Progenitor cell of endocrine pancreas (in vitro differentiated cells): ENCODE data around the gene STAC3. TPM values are rescaled to one million over a fixed set of nuclear protein-coding genes. Genes with fewer than 3 reads are reported as not detected.
A peak's percentile ranks its signal among the peaks of the same experiment; 100 is the strongest.

Experiments
- DNase-seq: peaks from one replicate; pipeline ENCODE4 v3.0.0; 2021; ENCODE audit warnings: low spot score; ENCODE audit not compliant: unreplicated experiment
- H3K27ac Mint-ChIP-seq: 2 replicates; pipeline ENCODE4 v1.8.0; 2021; ENCODE audit warnings: mild to moderate bottlenecking, moderate library complexity, mixed read lengths
- H3K27me3 Mint-ChIP-seq: 2 replicates; pipeline ENCODE4 v1.8.0; 2021; ENCODE audit warnings: mixed read lengths
- H3K36me3 Mint-ChIP-seq: 2 replicates; pipeline ENCODE4 v1.8.0; 2022; ENCODE audit warnings: mixed read lengths; ENCODE audit not compliant: insufficient read depth
- H3K4me1 Mint-ChIP-seq: 2 replicates; pipeline ENCODE4 v1.8.0; 2021; ENCODE audit warnings: low read depth, mixed read lengths
- H3K4me3 Mint-ChIP-seq: 2 replicates; pipeline ENCODE4 v1.8.0; 2021; ENCODE audit warnings: low read depth, mild to moderate bottlenecking, moderate library complexity, mixed read lengths
- H3K9me3 Mint-ChIP-seq: 2 replicates; pipeline ENCODE4 v1.8.0; 2021; ENCODE audit warnings: low read depth, mixed read lengths
- CTCF ChIP-seq: fragments of 200-600 bp; sonication (generic); IDR thresholded peaks from one replicate; pipeline ENCODE4 v1.5.0; 2021; ENCODE audit warnings: antibody characterized with exemption, mild to moderate bottlenecking; ENCODE audit not compliant: unreplicated experiment
- total RNA-seq: library from RNA; stranded (reverse); gene quantifications from 2 replicates; pipeline ENCODE4 v1.2.1, GENCODE V29; 2021

Gene STAC3
- total RNA-seq, 1 donor from 2014 or later = 6.0 TPM

GRCh38 chr12:57216014-57216911, 34.7 kb downstream of the STAC3 start, which contains the start of gene NXPH4:
TSS of gene NXPH4 (plus strand) at chr12:57216794. CDS start at chr12:57216970, 176 bp downstream.
- Mint-ChIP-seq H3K9me3 (no peaks in the 10 kb centered on the region), H3K36me3 (peaks cover 2% of the 10 kb centered on the region)

GRCh38 chr12:57215668-57216013, 35.3 kb downstream of the STAC3 start:
- no peak for TF ChIP-seq CTCF
- H3K27ac Mint-ChIP-seq = peak overlapping the region; percentile 47
- peaks cover 38% of the 10 kb centered on the region for H3K4me1 Mint-ChIP-seq
- peaks cover 2% of the 10 kb centered on the region for H3K36me3 Mint-ChIP-seq
- peak overlapping the region; percentile 9 for H3K4me3 Mint-ChIP-seq
- no peaks in the 10 kb centered on the region for H3K9me3 Mint-ChIP-seq
- DNase-seq = no peak
- peaks cover 60% of the 10 kb centered on the region for H3K27me3 Mint-ChIP-seq

More at GRCh38 chr12:57216014-57216911, 34.7 kb downstream of the STAC3 start, which contains the start of gene NXPH4:
- Mint-ChIP-seq H3K4me3 (peak within 1 kb of the TSS; percentile 70), H3K27ac (peak within 1 kb of the TSS; percentile 91), H3K4me1 (peaks cover 40% of the 10 kb centered on the region), H3K27me3 (peaks cover 66% of the 10 kb centered on the region)
- TF ChIP-seq CTCF = no peak
- no peak for DNase-seq

DNA sequence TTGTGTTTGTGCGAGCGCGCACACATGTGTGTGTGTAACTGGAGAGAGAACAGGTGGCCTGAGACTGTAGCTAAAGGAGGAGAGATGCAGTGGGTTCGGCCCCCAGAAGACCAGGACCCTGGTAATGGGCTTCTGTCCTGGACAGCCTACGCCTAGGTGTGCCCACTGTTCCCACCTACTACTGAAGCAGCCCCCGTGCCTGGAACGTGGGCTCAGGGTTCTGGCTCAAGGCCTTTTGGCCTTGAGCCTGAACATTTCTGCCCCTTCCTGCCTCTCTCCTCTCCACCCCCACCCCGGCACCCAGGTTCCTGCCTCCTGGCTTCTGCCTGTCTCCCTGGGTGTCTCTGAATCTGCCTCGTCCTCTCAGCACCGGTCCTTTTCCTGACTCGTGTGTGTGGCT, 35.9 kb downstream of the STAC3 start:
- H3K27ac Mint-ChIP-seq = peak overlapping the region; percentile 47
- peaks cover 2% of the 10 kb centered on the region for H3K36me3 Mint-ChIP-seq
- peaks cover 37% of the 10 kb centered on the region for H3K4me1 Mint-ChIP-seq
- no peak overlapping the region for H3K4me3 Mint-ChIP-seq
- H3K9me3 Mint-ChIP-seq = no peaks in the 10 kb centered on the region
- no peak for TF ChIP-seq CTCF
- peaks cover 57% of the 10 kb centered on the region for H3K27me3 Mint-ChIP-seq
- DNase-seq = no peak

- H3K9me3 Mint-ChIP-seq = no peaks in the 10 kb centered on the region
- H3K4me1 Mint-ChIP-seq = peaks cover 32% of the 10 kb centered on the region
- H3K4me3 Mint-ChIP-seq = peak overlapping the region; percentile 32
- TF ChIP-seq CTCF = peak; percentile 84
- peak overlapping the region; percentile 86 for H3K27ac Mint-ChIP-seq
- peaks cover 51% of the 10 kb centered on the region for H3K27me3 Mint-ChIP-seq
- peaks cover 4% of the 10 kb centered on the region for H3K36me3 Mint-ChIP-seq
- DNase-seq = peak; percentile 55
Measured at GRCh38 chr12:57214398-57214781, 36.6 kb downstream of the STAC3 start.

GRCh38 chr12:57213763-57214397, 37.1 kb downstream of the STAC3 start:
- Mint-ChIP-seq H3K9me3 (no peaks in the 10 kb centered on the region), H3K27me3 (peaks cover 46% of the 10 kb centered on the region), H3K27ac (peak overlapping the region; percentile 86), H3K36me3 (peaks cover 6% of the 10 kb centered on the region), H3K4me1 (peaks cover 29% of the 10 kb centered on the region), H3K4me3 (no peak overlapping the region)
- DNase-seq = no peak
- TF ChIP-seq CTCF = no peak
